Lower leg skin (tissue), 4 donors: ENCODE results near the gene P4HA2. TPM values are rescaled to one million over a fixed set of nuclear protein-coding genes. Genes with fewer than 3 reads are reported as not detected.

Experiments
- DNase-seq, 2 donors: peaks; one replicate each; pipeline ENCODE4 v3.0.0-alpha.2; 2019; ENCODE audit warnings: low spot score in 2 of 2
- H3K4me3 ChIP-seq: fragments of 200-600 bp; sonication (generic); 2 replicates; pipeline ENCODE4 v1.5.1; 2017; ENCODE audit warnings: mild to moderate bottlenecking, low read depth; ENCODE audit not compliant: poor library complexity, severe bottlenecking
- CTCF ChIP-seq, 3 donors: fragments of 450-650 bp; IDR thresholded peaks; one replicate each; pipeline ENCODE4 v1.5.1; 2016; ENCODE audit warnings: antibody characterized with exemption in 3 of 3, mild to moderate bottlenecking in 3 of 3, moderate library complexity in 2 of 3
- POLR2A ChIP-seq, 2 donors: fragments of 450-650 bp; IDR thresholded peaks; one replicate each; pipeline ENCODE4 v1.6.1; 2016 to 2017; ENCODE audit warnings: antibody characterized with exemption in 2 of 2, mild to moderate bottlenecking in 1 of 2, moderate library complexity in 1 of 2
- WGBS, 2 donors: methylation state at CpG; one replicate each; pipeline ENCODE4 v1.1.5; 2018; 5-methylcytosine and 5-hydroxymethylcytosine counted together
- intact Hi-C: fragments of 100-400 bp; cut with DNase I; formaldehyde crosslinking; loops from one replicate; pipeline ENCODE4 v1.15.0; 2023; ENCODE audit warnings: low total_unique reads
- total RNA-seq, 4 donors: library from RNA; depleted of rRNA; stranded (reverse); fragments of >200 nt; gene quantifications; one replicate each; pipeline ENCODE4 v1.1.0, GENCODE V29; 2016

Gene P4HA2
- total RNA-seq, 4 donors from 2014 or later = 18.0 to 40.5 (median 26.7) TPM

GRCh38 chr5:132272311-132273210 lies 44.9 kb upstream of the P4HA2 start:
- WGBS, 2 donors = 63 to 65% methylated on average over 35 to 37 of the region's 37 CpGs
- peak in 1 of 2 donors; percentile 86 for DNase-seq
- no peak overlapping the region for H3K4me3 ChIP-seq
- TF ChIP-seq CTCF (IDR thresholded peaks at IDR 0.05) (peak in 1 of 3 donors; percentile 74), POLR2A (IDR thresholded peaks at IDR 0.05) (no peak)
- intact Hi-C loops = no loop called here

GRCh38 chr5:132271251-132272246 lies 43.9 kb upstream of the P4HA2 start:
- no peak overlapping the region for H3K4me3 ChIP-seq
- intact Hi-C loops = no loop called here
- TF ChIP-seq CTCF (IDR thresholded peaks at IDR 0.05) = no peak
- no peak for TF ChIP-seq POLR2A (IDR thresholded peaks at IDR 0.05)
- peak in 1 of 2 donors; percentile 84 for DNase-seq
- 87 to 93% methylated on average over 73 of the region's 77 CpGs for WGBS, 2 donors

GRCh38 chr5:132270706-132271105 lies 43.1 kb upstream of the P4HA2 start:
- H3K4me3 ChIP-seq = no peak overlapping the region
- DNase-seq = peak in 1 of 2 donors; percentile 14
- 88 to 93% methylated on average over 6 of the region's 6 CpGs for WGBS, 2 donors
- intact Hi-C loops = no loop called here
- TF ChIP-seq CTCF (IDR thresholded peaks at IDR 0.05) (no peak), POLR2A (IDR thresholded peaks at IDR 0.05) (no peak)

- intact Hi-C loops = no loop called here
- DNase-seq = peak; percentile 7 to 79
- 84 to 100% methylated on average over 1 of the region's 1 CpG for WGBS, 2 donors
Observed at GRCh38 chr5:132270335-132270665, 42.6 kb upstream of the P4HA2 start.

More at GRCh38 chr5:132270335-132270665, 42.6 kb upstream of the P4HA2 start:
- TF ChIP-seq CTCF (IDR thresholded peaks at IDR 0.05) = no peak
- TF ChIP-seq POLR2A (IDR thresholded peaks at IDR 0.05) = no peak
- H3K4me3 ChIP-seq = no peak overlapping the region
